Peyer's patch (tissue), 4 donors: ENCODE data around the gene FMNL3.
A peak's percentile ranks its signal among the peaks of the same experiment; 100 is the strongest.

Experiments
- CTCF ChIP-seq, 6 experiments: fragments of 450-650 bp in 4 of 6; fragments of 200-600 bp in 2 of 6; sonication (generic) in 1 of 6; IDR thresholded peaks; one replicate each; pipeline ENCODE4 v1.5.1; 2017 to 2019; ENCODE audit warnings: antibody characterized with exemption in 6 of 6, mild to moderate bottlenecking in 3 of 6, moderate library complexity in 1 of 6
- POLR2A ChIP-seq, 2 donors: fragments of 450-650 bp; IDR thresholded peaks; one replicate each; pipeline ENCODE4 v1.5.1; 2017; ENCODE audit warnings: antibody characterized with exemption in 2 of 2, mild to moderate bottlenecking in 2 of 2, moderate library complexity in 2 of 2

GRCh38 chr12:49642370-49642802 lies 64.8 kb downstream of the FMNL3 start:
- no peak for TF ChIP-seq CTCF (IDR thresholded peaks at IDR 0.05)
- TF ChIP-seq POLR2A (IDR thresholded peaks at IDR 0.05) = peak in 1 of 2 donors; percentile 30
